ENCODE measurements around the gene CPSF3. TPM values are rescaled to one million over a fixed set of nuclear protein-coding genes. Genes with fewer than 3 reads are reported as not detected.

CPSF3 gene
- total and polyA plus RNA-seq, 8 donors, result 25.9 to 58.7 (median 46.7) TPM

DNA sequence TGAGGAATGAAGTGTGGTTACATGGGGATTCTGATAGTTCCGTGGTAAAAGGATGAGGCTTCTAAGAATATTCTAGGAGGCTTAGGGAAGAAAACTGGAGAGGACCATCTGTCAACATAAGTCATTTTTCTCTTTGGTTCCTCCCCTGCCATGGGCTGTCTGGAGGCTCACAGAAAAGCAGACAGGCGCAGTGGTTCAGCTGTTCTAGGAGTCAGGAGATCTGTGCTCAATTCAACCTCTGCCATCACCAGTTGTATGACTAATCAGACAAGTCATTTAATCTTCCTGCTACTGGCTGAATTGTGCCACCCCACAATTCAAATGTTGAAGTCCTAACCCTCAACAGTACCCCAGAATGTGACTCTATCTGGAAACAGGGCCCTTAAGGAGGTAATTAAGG lies 95.8 kb downstream of the CPSF3 start:
- intact Hi-C loops (cut with DNase I), result no loop called here
- Histone ChIP-seq H3K9me3 (no peaks in the 10 kb centered on the region), H3K36me3 (peaks cover 0 to 93% of the 10 kb centered on the region in 2 donors), H3K4me1 (no peaks in the 10 kb centered on the region), H3K4me3 (no peak overlapping the region), H3K27ac (no peak overlapping the region), H3K27me3 (no peaks in the 10 kb centered on the region)
- ATAC-seq (no peak), DNase-seq (no peak)
- TF ChIP-seq, protein P1, sequence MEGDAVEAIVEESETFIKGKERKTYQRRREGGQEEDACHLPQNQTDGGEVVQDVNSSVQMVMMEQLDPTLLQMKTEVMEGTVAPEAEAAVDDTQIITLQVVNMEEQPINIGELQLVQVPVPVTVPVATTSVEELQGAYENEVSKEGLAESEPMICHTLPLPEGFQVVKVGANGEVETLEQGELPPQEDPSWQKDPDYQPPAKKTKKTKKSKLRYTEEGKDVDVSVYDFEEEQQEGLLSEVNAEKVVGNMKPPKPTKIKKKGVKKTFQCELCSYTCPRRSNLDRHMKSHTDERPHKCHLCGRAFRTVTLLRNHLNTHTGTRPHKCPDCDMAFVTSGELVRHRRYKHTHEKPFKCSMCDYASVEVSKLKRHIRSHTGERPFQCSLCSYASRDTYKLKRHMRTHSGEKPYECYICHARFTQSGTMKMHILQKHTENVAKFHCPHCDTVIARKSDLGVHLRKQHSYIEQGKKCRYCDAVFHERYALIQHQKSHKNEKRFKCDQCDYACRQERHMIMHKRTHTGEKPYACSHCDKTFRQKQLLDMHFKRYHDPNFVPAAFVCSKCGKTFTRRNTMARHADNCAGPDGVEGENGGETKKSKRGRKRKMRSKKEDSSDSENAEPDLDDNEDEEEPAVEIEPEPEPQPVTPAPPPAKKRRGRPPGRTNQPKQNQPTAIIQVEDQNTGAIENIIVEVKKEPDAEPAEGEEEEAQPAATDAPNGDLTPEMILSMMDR (IDR thresholded peaks at IDR 0.05), result no peak

Other genes with a start within 250 kb of the CPSF3 start
- 10 to 100 TPM; 21.1 to 27.3 TPM for gene ASAP2, start 216.8 kb upstream of the CPSF3 start, total RNA-seq
- 10 to 100 TPM; 34.0 to 41.8 (median 37.5) TPM for gene ASAP2, start 216.8 kb upstream of the CPSF3 start, polyA plus RNA-seq (ENCODE audit: insufficient read length in 6 of 6)
- 10 to 100 TPM; 74.0 to 82.4 TPM for gene ITGB1BP1, start 126 bp upstream of the CPSF3 start, total RNA-seq
- 10 to 100 TPM; 71.5 to 89.2 (median 79.2) TPM for gene ITGB1BP1, start 126 bp upstream of the CPSF3 start, polyA plus RNA-seq (ENCODE audit: insufficient read length in 6 of 6)
- gene IAH1, start 50.9 kb downstream of the CPSF3 start, total RNA-seq, result 10 to 100 TPM; 46.3 to 56.0 TPM
- 10 to 100 TPM; 41.9 to 57.1 (median 50.3) TPM for gene IAH1, start 50.9 kb downstream of the CPSF3 start, polyA plus RNA-seq (ENCODE audit: insufficient read length in 6 of 6)
- gene ADAM17, start 132.2 kb downstream of the CPSF3 start, total RNA-seq, result 10 to 100 TPM; 40.9 to 55.8 TPM
- gene ADAM17, start 132.2 kb downstream of the CPSF3 start, polyA plus RNA-seq (ENCODE audit: insufficient read length in 6 of 6), result 10 to 100 TPM; 40.7 to 51.5 (median 43.9) TPM
- 100 to 1,000 TPM; 229 to 257 TPM for gene YWHAQ, start 207.3 kb downstream of the CPSF3 start, total RNA-seq
- gene YWHAQ, start 207.3 kb downstream of the CPSF3 start, polyA plus RNA-seq (ENCODE audit: insufficient read length in 6 of 6), result 100 to 1,000 TPM; 352 to 443 (median 404) TPM